Duodenal mucosa (tissue), 2 donors: Measurements from ENCODE around the gene TEX44.
"Not testable (repeated sequence)": the region's sequence is repeated elsewhere in the genome, so short reads cannot be mapped to it uniquely, and the experiment has no call there.

Experiments used
- H3K27ac ChIP-seq: one replicate; pipeline ENCODE4 v1.7.0; 2013; ENCODE audit warnings: low read depth, low read length
- H3K27me3 ChIP-seq, 2 donors: one replicate each; pipeline ENCODE4 v1.7.0; 2013; ENCODE audit warnings: low read length in 2 of 2, control low read depth in 1 of 2; ENCODE audit not compliant: insufficient read depth in 2 of 2, control insufficient read depth in 1 of 2
- H3K36me3 ChIP-seq, 2 donors: one replicate each; pipeline ENCODE4 v1.7.0; 2013; ENCODE audit warnings: low read length in 2 of 2, control low read depth in 1 of 2; ENCODE audit not compliant: insufficient read depth in 2 of 2, control insufficient read depth in 1 of 2
- H3K4me1 ChIP-seq, 2 donors: one replicate each; pipeline ENCODE4 v1.7.0; 2013; ENCODE audit warnings: low read length in 2 of 2, control low read depth in 1 of 2; ENCODE audit not compliant: insufficient read depth in 2 of 2, control insufficient read depth in 1 of 2
- H3K4me3 ChIP-seq, 2 donors: one replicate each; pipeline ENCODE4 v1.7.0; 2013; ENCODE audit warnings: low read length in 2 of 2, low read depth in 1 of 2
- H3K9ac ChIP-seq, 2 donors: one replicate each; pipeline ENCODE4 v1.7.0; 2013; ENCODE audit warnings: low read length in 2 of 2, low read depth in 1 of 2
- H3K9me3 ChIP-seq, 2 donors: one replicate each; pipeline ENCODE4 v1.7.0; 2013; ENCODE audit warnings: low read length in 2 of 2, control low read depth in 1 of 2; ENCODE audit not compliant: control insufficient read depth in 1 of 2

The TEX44 gene

GRCh38 chr2:231571661-231572191 lies 20.9 kb upstream of the TEX44 start:
- Histone ChIP-seq H3K27me3 (no peaks in the 10 kb centered on the region), H3K27ac (no peak overlapping the region)

GRCh38 chr2:231573096-231573495 lies 19.6 kb upstream of the TEX44 start:
- H3K27ac ChIP-seq: no peak overlapping the region
- H3K4me3 ChIP-seq: no peak overlapping the region
- H3K9ac ChIP-seq: no peak overlapping the region
- H3K27me3 ChIP-seq: no peaks in the 10 kb centered on the region
- H3K4me1 ChIP-seq: no peaks in the 10 kb centered on the region
- no peaks in the 10 kb centered on the region for H3K36me3 ChIP-seq
- H3K9me3 ChIP-seq: no peaks in the 10 kb centered on the region

More at GRCh38 chr2:231571661-231572191, 20.9 kb upstream of the TEX44 start:
- Histone ChIP-seq H3K9ac (no peak overlapping the region), H3K4me1 (no peaks in the 10 kb centered on the region), H3K4me3 (no peak overlapping the region), H3K36me3 (no peaks in the 10 kb centered on the region), H3K9me3 (no peaks in the 10 kb centered on the region)

- no peak overlapping the region for H3K4me3 ChIP-seq
- no peaks in the 10 kb centered on the region for H3K36me3 ChIP-seq
- no peaks in the 10 kb centered on the region for H3K9me3 ChIP-seq
- H3K27me3 ChIP-seq: no peaks in the 10 kb centered on the region
- no peaks in the 10 kb centered on the region for H3K4me1 ChIP-seq
- no peak overlapping the region for H3K9ac ChIP-seq
- no peak overlapping the region for H3K27ac ChIP-seq
Observed at GRCh38 chr2:231573698-231574421, 18.8 kb upstream of the TEX44 start.

DNA sequence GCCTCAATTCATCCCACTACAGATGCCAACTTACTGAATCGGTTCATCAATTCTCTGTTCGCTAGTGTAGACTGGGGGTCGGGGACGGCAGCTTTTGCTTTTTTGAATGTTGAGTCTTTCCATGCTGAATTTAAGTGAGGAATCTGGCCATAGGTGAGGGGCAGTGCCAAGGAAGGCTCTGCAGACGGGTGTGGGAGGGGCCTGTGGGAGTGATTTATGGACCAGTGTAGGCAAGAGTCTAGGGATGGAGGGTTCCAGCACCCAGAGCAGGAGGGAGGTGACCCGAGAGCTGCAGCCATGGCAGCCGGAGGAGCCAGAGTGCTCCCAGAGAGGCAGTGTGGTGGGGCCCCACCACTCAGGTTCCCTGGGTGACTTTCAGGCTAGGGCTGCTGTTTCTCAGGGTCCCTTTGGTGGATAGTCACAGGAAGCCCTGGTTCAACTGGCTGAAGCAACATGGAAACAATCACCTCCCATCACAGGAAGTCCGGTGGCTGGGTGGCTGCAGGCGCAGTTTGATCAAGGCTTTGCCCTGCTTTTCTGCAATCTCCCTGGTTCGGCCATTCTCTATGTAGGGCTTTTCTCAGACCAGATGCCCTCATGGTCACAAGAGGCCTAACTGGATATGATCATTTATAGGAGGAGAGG lies 16.9 kb upstream of the TEX44 start:
- Histone ChIP-seq H3K36me3 (no peaks in the 10 kb centered on the region), H3K9ac (no peak overlapping the region), H3K4me3 (no peak overlapping the region), H3K27me3 (no peaks in the 10 kb centered on the region), H3K4me1 (no peaks in the 10 kb centered on the region), H3K27ac (no peak overlapping the region), H3K9me3 (no peaks in the 10 kb centered on the region)

GRCh38 chr2:231576465-231576864 lies 16.2 kb upstream of the TEX44 start:
- no peak overlapping the region for H3K27ac ChIP-seq
- no peak overlapping the region for H3K4me3 ChIP-seq
- no peaks in the 10 kb centered on the region for H3K27me3 ChIP-seq
- no peaks in the 10 kb centered on the region for H3K9me3 ChIP-seq
- no peaks in the 10 kb centered on the region for H3K4me1 ChIP-seq
- no peaks in the 10 kb centered on the region for H3K36me3 ChIP-seq
- H3K9ac ChIP-seq: no peak overlapping the region

GRCh38 chr2:231578655-231579054 lies 14.0 kb upstream of the TEX44 start:
- not testable (repeated sequence) for H3K9me3 ChIP-seq, H3K9ac ChIP-seq, H3K27ac ChIP-seq, H3K27me3 ChIP-seq, H3K36me3 ChIP-seq, H3K4me1 ChIP-seq, H3K4me3 ChIP-seq

- no peak overlapping the region for H3K4me3 ChIP-seq
- no peaks in the 10 kb centered on the region for H3K4me1 ChIP-seq
- H3K36me3 ChIP-seq: no peaks in the 10 kb centered on the region
- H3K9ac ChIP-seq: no peak overlapping the region
- H3K27ac ChIP-seq: no peak overlapping the region
- H3K9me3 ChIP-seq: no peaks in the 10 kb centered on the region
- no peaks in the 10 kb centered on the region for H3K27me3 ChIP-seq
Observed at GRCh38 chr2:231579560-231579959, 13.1 kb upstream of the TEX44 start.

DNA sequence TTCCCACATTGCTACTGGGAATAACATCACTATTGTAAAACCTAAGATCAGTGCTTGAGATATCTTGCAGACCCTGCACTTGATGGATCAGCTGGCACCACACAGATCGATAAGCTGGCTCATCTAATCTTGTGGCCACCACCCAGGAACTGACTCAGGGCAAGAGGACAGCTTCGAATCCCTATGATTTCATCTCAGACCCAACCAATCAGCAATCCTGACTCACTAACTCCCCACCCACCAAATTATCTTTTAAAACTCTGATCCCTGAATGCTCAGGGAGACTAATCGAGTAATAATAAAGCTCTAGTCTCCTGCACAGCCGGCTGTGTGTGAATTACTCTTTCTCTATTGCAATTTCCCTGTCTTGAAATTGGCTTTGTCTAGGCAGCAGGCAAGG lies 11.3 kb upstream of the TEX44 start:
- no peak overlapping the region for H3K9ac ChIP-seq
- H3K36me3 ChIP-seq: no peaks in the 10 kb centered on the region

DNA sequence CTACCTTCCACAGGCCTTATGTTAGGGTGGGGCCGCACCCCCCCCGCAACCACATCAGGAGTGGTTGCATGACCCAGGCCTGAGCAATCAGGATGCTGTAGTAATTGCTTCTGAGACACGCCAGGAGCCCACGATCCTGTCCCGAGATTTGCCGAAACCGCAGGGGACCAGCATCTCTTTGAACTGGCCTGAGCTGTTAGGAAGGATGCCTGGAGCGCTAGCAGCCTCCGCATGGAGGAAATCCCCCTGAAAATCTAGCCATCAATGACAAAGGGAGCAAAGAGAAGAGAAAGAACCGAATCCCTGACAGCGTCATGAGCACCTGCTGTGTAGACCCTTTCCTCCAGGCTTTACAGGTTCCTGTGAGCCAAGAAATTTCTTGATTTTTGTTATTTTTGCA lies 8.7 kb upstream of the TEX44 start:
- no peaks in the 10 kb centered on the region for H3K27me3 ChIP-seq
- H3K9ac ChIP-seq: no peak overlapping the region
- no peak overlapping the region for H3K4me3 ChIP-seq
- H3K36me3 ChIP-seq: no peaks in the 10 kb centered on the region
- no peaks in the 10 kb centered on the region for H3K9me3 ChIP-seq
- no peak overlapping the region for H3K27ac ChIP-seq
- no peaks in the 10 kb centered on the region for H3K4me1 ChIP-seq

More for the DNA sequence above, 11.3 kb upstream of the TEX44 start:
- Histone ChIP-seq H3K4me1 (no peaks in the 10 kb centered on the region), H3K9me3 (no peaks in the 10 kb centered on the region), H3K4me3 (no peak overlapping the region), H3K27ac (no peak overlapping the region), H3K27me3 (no peaks in the 10 kb centered on the region)

DNA sequence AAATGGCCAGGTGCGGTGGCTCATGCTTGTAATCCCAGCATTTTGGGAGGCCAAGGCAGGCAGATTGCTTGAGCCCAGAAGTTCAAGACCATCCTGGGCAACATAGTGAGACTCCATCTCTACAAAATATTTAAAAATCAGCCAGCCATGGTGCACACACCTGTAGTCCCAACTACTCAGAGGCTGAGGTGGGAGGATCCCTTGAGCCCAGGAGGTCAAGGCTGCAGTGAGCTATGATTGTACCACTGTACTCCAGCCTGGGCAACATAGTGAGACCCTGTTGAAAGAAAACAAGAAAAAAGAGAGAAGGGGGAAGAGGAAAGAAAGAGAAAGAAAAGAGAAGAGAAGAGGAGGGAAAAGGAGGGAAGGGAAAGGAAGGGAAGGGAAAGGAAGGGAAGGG lies 4.9 kb upstream of the TEX44 start:
- not testable (repeated sequence) for H3K36me3 ChIP-seq, H3K4me3 ChIP-seq, H3K27ac ChIP-seq, H3K9ac ChIP-seq, H3K27me3 ChIP-seq, H3K9me3 ChIP-seq, H3K4me1 ChIP-seq
